Stimulated activated naive CD4-positive, alpha-beta T cell treated with Interleukin-2 at 50 U/mL for 16 hours (primary cell): ENCODE results near the gene TBC1D10B.
"Not testable (repeated sequence)": the region's sequence is repeated elsewhere in the genome, so short reads cannot be mapped to it uniquely, and the experiment has no call there.

Experiments
- DNase-seq: peaks from one replicate; lab custom pipeline; 2025; lab: John Stamatoyannopoulos, UW

The TBC1D10B gene

DNA sequence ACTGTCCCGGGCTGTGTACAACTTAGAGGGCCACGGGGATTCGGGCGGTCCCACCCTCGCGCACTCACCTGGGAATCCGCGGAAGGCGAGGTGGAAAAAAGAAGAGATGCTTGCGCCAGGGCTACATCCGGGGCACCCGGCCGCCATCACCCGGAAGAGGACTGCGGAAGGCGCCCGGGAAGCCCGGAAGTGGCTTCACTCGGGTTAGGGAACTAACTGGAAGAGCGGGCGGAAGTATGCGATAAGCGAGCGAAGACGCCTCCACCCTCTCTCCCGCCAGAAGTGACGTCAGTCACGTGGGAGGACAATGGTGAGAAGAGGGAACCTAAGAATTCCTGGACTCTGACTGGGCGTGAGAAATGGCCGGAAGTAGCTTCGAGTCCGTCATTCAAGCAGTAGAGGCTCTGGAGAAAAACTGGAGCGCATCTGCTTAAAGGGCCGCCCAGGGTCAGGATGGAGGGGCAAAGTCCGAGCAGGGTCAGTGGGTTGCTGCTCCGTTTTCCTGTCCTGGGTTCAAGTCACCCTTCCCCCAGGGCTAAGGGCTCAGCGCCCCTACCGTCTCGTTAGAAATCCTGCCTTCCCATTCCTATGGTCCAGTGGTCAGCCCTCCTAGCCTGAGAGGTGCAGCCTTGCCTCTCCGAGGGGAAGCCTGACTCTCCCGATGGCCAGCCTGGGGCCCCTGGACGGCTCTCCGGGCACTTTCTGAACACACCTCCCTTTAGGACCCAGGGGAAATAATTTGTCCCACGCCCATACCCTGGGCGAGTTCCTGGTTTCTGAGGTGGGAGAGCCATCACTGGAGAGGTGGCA, 14.9 kb downstream of the TBC1D10B start, which contains the start of gene CD2BP2:
CD2BP2 (minus strand) TSS at position 165 of the 810 bp plus-strand sequence. CDS start 627 bp downstream, outside the sequence.
- peak; percentile 84 for DNase-seq

DNA sequence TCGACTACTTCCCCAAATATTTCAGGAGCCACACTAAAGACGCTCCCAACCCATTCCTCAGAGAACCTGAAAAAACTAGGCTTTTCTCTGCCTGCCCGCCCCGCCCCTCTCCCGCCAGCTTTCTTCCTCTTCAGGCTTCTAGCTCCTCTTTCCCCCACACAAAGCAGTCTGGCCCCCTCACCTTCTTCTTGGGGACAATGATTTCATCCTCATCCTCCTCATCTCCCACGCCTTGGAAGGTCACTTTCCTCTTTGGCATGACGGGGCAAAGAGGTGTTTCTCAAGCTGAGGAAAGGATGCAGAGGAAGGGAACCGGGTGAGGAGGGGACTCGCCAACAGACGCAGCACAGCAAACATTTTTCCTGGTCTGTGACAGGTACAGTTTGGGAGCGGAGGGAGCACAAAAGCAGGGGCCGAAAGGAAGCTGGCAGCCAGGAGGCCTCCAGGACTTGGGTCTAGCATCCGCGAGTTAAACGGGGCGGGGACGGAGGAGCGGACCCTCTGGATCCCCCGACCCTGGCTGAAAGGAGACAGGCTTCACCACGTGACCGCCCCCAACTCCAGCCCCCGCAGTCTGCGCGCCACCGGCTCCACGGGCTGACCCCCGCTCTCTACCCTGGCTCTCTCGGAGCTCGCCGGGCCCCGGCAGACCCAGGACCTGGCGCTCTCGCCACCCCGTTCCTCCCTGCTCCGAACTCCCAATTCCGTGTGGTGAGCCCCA, 15.7 kb downstream of the TBC1D10B start:
- no peak for DNase-seq

DNA sequence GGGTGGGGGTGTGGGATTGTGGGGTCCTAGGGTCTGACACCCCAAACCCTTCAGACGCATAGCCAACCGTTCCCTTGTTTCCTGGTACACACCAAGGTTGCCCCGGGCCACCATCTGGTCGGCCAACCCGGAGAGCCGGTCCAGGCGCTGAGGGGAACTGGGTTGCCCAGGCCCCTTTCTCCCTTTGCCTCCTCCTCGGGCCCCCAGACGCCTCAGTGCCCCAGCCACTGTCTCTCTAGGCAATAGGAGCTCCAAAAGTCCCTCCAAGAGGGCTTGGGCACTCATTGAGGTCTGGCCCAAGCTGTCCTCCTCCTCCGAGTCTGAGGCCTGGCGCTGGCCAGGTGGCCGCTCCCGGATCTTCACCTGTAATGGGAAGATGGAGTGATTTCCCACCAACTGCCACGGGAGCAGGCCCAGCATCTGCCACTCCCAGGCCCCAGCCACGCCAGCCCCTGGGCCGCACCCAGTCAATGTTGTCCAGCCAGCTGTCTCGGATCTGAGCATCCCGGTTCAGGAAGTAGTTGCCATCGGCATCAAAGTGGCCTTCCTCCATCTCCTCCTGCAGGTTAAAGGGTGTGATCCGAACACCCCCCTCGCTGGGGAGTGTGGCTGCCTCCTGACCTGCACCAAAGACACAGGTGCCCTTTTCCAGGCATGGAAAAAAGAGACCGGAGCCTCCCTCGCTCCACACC, 16.7 kb downstream of the TBC1D10B start:
- no peak for DNase-seq

DNA sequence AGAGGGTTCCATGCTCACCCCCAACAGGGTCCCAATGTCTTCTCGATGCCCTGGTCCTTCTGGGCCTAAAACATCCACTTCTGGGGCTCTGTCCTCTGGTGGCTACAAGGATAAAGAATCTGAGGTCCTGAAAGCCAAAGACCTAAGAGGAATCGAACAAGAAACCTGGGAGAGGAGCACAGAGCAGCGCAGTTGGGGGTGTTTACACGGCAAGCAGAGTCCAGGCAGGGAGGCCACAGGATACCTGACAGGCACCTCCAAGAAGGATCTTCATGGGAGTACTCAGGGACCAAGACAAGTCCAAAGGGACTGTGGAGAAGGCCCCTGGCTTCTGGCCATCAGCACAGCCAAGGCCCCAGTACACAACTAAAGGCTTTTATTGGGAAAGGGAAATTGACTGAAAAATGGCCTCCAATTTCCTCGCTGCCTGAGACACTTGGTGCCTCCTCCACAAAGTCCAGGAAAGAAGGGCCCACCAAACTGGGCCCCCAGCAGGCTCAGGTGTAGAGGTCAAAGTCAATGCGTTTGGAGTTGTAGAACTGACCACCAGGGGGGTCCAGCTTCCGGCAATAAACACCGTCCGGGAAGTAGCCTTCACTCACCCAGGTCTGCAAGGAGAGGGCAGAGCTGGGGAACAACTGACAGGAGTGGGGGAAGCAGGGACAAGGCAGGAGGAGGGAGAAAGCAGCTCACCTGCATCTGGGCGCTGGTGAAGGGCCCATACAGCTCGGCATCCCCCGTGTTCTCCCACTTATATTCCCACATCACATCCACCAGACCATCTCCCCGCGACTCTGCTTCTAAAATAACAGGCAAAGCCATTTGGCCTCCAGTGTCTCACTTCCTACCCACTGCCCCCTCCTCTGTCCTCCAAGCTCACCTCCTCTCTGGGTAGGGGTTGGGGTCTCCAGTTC, 17.5 kb downstream of the TBC1D10B start:
- DNase-seq, result no peak

DNA sequence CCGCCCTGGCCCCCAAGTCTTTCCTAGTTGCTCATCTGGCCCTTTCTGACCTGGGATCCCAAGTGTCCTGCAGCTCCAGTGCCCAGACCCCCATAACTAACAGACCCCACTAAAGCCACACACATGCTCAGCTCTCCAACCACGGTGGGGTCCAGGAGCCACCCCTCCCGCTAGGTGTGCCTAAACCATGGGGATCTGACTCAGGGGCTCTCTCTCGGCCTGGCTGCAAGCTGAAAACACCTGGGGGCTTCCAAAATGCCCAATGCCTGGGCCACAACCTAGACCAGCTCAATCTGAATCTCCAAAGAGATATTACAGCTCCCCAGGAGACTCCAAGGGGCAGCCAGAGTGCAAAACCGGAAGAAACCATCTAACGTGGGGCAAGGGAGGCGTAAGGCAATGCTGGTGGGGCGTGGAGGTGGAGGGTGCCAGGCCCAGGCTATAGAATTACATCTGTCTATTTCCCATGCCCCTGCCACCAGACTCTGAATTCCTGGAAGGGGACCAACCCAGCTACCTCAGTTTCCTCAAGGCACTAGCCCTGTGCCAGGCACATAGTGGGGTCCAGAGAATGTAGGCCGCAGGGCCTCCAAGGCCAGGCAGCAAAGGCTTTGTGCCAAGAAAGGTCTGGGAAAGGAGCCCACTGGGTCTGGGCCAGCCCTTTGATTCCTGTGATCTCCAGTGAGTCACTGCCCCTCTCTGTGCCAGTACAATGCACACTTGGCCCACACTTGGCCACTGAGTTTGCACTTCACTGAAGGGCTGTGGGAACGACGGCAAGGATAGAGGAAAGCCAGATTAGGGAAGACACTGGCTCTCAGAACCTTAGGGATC, 18.5 kb downstream of the TBC1D10B start:
- DNase-seq, result no peak

DNA sequence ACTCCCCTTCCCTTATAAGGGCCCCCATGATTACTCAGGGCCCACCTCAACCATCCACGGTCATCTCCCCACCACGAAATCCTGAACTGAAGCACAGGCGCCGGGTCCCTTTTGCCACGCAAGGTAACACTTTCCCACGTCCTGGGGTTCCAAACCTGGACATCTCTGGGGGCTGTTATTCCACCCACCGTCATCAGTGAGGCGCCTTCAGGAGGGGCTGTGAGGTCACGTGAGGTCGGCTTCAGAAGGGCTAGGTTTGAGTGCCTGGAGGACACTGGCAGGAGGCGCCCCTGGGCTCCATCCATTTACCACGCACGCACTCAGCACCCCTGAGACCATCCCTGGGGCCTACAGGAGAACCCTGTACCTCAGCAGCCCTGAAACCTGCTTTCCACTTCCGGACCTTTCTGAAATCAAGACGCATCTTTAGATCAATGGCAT, 19.3 kb downstream of the TBC1D10B start:
- DNase-seq, result no peak

DNA sequence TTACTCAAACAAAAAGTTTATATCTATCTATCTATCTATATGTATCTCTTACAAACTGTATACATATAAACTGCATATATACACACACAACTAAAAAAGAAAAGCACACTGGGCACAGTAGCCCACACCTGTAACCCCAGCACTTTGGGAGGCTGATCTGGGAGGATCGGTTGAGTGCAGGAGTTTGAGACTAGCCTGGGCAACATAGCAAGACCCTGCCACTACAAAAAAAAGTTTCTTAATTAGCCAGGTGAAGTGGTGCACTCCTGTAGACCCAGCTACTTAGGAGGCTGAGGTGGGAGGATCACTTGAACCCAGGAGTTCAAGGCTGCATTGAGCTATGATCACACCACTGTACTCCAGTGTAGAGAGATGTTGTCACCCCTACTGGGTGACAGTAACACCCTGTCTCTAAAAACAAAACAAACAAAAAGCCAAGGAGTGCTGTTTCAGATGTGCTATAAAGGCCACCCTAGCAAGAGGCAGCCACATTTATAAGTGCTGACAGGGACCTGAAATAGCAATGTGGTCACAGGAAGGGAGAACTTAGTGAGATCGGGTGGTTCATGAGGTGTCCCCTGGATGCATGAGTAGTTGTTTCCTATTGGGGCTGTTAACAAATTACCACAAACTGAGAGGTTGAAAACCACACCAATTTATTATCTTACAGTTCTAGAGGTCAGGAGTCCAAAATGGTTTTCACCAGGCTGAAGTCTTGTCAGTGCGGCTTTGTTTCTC, 20.0 kb downstream of the TBC1D10B start:
- no peak for DNase-seq

DNA sequence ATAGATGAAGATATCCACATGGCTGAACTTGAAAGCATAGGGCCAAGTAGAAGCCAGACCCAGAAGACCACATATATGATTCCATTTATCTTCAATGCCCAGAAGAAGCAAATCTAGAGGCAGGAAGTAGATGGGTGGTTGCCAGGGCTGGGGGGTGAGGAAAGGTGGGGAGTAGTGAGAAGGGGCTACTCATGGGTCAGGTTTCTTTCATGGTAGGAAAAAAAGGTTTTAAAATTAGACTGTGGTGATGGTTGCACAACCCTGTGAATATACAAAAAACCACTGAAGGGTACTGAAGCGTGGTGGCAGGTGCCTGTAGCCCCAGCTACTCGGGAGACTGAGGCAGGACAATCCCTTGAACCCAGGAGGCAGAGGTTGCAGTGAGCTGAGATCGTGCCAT, 20.6 kb downstream of the TBC1D10B start:
- no peak for DNase-seq

DNA sequence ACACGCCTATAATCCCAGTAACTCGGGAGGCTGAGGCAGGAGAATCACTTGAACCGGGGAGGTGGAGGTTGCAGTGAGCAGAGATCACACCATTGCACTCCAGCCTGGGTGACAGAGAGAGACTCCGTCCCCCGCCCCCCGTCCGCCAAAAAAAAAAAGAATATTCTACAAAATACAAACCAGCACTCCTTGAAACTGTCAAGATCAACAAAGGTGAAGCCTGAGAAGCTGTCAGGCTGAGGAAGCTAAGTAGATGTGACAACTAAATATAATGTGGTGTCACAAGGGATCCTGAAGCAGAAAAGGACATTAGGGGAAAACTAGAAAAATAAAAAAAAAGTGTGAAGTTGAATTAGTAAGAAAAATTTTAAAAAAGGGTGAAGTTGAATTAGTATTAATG, 21.4 kb downstream of the TBC1D10B start:
- DNase-seq, result no peak

DNA sequence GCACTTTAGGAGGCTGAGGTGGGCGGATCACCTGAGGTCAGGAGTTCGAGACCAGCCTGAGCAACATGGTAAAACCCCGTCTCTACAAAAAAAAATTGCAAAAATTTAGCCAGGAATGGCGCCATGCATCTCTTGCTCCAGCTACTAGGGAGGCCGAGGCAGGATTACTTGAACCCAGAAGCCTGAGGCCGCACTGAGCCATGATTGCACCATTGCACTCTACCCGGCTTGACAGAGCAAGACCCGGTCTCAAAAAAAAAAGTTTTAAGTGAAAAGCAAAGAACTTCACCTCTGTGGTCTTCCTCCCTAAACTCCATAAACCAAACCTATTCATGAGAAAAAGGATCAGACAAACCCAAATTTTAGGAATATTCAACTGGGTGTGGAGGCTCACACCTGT, 22.2 kb downstream of the TBC1D10B start:
- no peak for DNase-seq

DNA sequence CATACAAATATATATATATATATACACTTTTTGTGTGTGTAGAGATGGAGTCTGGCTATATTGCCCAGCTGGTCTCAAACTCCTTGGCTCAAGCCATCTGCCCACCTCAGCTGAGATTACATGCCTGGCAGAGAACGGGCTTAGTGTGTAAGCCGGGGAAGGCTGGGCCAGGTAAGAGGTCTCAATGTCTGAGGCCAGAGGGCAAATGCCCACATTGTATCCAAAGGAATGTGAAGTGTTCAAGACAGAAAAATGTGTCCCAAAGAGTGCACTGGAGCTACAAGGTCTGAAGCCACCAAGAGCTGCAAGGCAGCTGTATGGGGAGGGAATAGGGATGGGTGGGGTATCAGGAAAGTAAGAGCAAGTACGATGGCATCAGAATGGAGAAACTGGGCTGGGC, 24.0 kb downstream of the TBC1D10B start:
- DNase-seq, result no peak

DNA sequence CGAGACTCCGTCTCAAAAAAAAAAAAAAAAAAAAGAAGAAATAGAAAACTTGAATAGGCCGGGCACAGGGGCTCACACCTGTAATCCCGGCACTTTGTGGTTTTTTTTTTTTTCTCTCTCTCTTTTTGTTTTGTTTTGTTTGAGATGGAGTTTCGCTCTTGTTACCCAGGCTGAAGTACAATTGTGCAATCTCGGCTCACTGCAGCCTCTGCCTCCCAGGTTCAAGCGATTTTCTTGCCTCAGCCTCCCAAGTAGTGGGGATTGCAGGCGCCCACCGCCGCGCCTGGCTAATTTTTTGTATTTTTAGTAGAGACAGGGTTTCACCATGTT, 26.8 kb downstream of the TBC1D10B start:
- DNase-seq, result not testable (repeated sequence)

DNA sequence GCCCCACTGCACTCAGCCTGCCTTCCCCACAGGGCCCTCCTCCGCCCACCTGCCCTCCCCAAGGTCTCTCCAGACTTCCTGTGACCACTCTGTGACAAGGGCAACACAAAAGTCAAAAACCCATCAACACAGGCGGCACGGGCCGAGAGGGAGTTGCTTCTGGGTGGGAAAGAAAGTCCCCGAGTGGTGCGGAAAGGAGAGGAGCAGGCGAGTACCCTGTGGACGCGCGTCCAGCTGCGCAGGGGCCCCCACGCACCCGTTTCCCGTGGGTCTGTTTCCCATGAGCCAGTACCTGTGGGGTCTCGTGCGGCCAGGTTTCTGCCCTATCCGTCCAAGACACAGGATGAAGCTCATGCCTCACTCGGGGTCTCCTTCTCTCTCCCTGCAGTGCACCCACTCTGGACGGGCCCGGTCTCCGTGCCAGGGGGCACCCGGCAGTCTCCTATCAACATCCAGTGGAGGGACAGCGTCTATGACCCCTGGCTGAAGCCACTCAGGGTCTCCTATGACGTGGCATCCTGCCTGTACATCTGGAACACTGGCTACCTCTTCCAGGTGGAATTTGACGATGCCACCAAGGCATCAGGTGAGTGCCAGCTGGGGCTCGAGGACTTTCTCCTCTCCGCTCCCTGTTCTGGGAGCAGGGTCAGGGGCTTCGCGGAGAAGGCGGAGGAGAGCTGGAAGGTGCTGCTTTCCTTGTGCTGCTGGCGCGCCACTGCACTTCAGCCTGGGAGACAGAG, 27.4 kb downstream of the TBC1D10B start:
- DNase-seq, result no peak

DNA sequence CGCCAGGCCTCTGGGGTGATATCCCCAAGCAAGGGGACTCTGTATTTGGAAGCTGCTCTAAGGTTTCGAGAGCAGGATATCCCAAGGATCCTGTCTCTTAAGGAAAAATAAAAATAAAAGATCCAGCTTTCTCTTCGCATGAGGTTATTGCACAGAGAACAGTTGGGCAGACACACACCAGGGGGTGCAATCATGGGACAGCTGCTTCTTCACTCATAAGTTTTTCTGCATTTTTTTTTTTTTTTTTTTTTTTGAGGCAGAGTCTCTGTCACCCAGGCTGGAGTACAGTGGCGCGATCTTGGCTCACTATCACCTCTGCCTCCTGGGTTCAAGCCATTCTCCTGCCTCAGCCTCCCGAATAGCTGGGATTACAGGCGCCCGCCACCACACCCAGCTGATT, 28.3 kb downstream of the TBC1D10B start:
- DNase-seq, result not testable (repeated sequence)

DNA sequence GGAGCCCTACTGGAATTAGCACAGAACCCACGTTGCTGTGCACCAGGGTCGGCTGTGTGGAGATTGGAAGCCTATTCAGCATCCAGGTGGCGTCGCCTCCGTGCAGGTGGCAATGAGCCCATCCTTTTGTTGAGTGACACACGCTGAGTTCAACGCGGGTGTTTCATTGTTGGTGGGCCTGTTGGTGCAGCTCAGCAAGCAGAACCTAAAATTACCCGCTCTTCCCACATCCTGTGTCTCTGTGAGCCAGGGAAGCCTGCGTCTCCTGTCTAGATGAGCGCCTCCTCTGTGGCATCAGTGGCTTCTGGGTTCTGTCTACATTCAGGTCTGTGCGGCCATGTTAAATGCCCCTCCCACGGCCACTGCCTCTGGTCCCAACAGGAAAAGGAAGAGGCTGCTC, 29.7 kb downstream of the TBC1D10B start:
- DNase-seq, result no peak

DNA sequence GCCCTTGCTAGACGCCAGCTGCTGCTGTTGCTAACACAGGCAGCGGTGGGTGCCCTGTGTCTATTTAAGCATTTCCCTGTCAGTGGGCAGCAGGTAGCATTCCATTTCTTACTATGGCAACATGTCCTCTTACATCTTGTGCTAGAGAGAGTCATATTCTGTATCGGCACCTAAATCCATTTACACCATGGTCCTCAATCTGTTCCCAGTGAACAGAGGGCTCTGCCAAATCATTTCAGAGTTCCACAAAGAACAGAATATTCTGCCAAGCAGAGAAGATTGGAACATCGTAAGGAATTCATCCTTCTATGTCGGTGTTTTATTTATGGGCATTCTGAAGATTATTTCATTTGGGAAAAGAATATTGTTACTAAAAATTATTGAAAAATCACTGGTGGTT, 31.6 kb downstream of the TBC1D10B start:
- not testable (repeated sequence) for DNase-seq

DNA sequence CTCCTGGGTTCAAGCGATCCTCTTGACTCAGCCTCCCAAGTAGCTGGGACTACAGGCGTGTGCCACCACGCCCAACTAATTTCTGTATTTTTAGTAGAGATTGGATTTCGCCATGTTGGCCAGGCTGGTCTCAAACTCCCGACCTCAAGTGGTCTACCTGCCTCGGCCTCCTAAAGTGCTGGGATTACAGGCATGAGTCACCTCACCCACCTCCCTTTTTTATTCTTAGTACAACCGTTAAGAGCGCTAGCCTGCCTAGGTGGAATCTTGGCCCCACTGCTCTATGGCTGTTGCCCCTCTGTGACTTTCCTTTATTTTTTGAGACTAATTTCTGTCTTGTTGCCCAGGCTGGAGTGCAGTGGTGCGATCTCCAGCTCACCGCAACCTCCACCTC, 32.3 kb downstream of the TBC1D10B start:
- not testable (repeated sequence) for DNase-seq

DNA sequence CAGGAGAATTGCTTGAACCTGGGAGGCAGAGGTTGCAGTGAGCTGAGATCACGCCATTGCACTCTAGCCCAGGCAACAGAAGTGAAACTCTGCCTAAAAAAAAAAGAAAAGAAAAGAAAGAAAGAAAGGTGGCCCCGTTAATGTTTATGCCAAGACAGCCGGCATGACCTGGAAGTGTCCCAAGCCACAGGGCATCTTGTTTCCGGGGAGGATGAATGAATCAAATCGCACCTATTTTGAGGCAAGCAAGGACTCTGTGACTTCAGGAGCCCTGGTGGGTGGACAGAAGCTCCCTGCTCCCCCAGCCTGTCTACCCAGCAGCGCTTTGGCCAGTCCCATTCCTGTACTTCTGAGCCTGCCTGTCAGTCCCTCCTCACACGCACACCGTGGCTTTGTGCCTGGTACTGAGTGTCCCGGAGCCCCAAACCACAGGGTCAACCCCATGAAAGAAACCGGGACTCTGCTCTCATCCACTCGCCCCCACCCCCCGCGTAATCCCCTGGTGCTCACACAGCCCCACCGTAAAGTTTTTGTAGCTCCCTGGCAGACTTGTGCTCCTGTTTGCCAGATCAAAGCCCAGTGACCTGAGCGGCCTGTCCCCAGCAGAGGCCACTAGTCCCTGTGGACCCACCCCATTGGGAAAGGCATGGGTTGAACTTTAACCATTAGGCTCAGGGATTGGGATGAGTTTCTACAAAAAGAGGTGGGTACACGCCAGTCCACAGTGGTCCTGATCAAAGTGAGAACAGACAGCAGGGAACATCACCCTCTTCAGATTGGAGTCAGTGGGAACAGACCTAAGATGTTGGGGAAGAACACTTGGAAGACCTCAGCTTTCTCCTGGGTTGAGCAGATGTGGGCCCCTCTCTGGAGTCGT, 34.5 kb downstream of the TBC1D10B start:
- peak; percentile 37 for DNase-seq
